GM23338 (cell line): ENCODE results near the gene PNPLA5. TPM values are rescaled to one million over a fixed set of nuclear protein-coding genes. Genes with fewer than 3 reads are reported as not detected.

Source experiments
- ATAC-seq: fragments of 200-7000 bp; cut with Tn5 transposase; 3 replicates; pipeline ENCODE4 v1.9.1; 2020
- DNase-seq: peaks from one replicate; pipeline ENCODE4 v3.0.0-alpha.2; 2015; ENCODE audit warnings: low spot score
- H2AFZ ChIP-seq: fragments of 200-600 bp; sonication (generic); 2 replicates; pipeline ENCODE4 v1.8.0; 2016; ENCODE audit warnings: antibody characterized with exemption, mild to moderate bottlenecking, moderate library complexity
- H3F3A ChIP-seq: fragments of 200-600 bp; sonication (generic); replicated peaks from 2 replicates; pipeline ENCODE4 v1.8.0; 2017; ENCODE audit warnings: antibody characterized with exemption, mixed run types, low read depth
- H3K27ac ChIP-seq: fragments of 200-600 bp; sonication (generic); 2 replicates; pipeline ENCODE4 v1.6.1; 2016; ENCODE audit warnings: low read depth
- H3K27me3 ChIP-seq: fragments of 200-600 bp; sonication (generic); 2 replicates; pipeline ENCODE4 v1.8.0; 2016; ENCODE audit warnings: mild to moderate bottlenecking, mixed run types, moderate library complexity; ENCODE audit not compliant: insufficient read depth
- H3K36me3 ChIP-seq: fragments of 200-600 bp; sonication (generic); 2 replicates; pipeline ENCODE4 v1.8.0; 2016; ENCODE audit warnings: mild to moderate bottlenecking; ENCODE audit not compliant: insufficient read depth
- H3K4me1 ChIP-seq: fragments of 200-600 bp; sonication (generic); 2 replicates; pipeline ENCODE4 v1.8.0; 2016; ENCODE audit warnings: mild to moderate bottlenecking, moderate library complexity; ENCODE audit not compliant: insufficient read depth
- H3K4me2 ChIP-seq: fragments of 200-600 bp; sonication (generic); 2 replicates; pipeline ENCODE4 v1.7.1; 2017; ENCODE audit warnings: mixed run types
- H3K4me3 ChIP-seq: fragments of 200-600 bp; sonication (generic); 2 replicates; pipeline ENCODE4 v1.6.1; 2016; ENCODE audit warnings: mixed run types
- H3K79me2 ChIP-seq: fragments of 200-600 bp; sonication (generic); replicated peaks from 2 replicates; pipeline ENCODE4 v1.8.0; 2017; ENCODE audit warnings: mild to moderate bottlenecking; ENCODE audit not compliant: insufficient read depth
- H3K9me2 ChIP-seq: fragments of 200-600 bp; sonication (generic); 2 replicates; pipeline ENCODE4 v1.8.0; 2017; ENCODE audit not compliant: insufficient read depth
- H4K20me1 ChIP-seq: fragments of 200-600 bp; sonication (generic); replicated peaks from 2 replicates; pipeline ENCODE4 v1.8.0; 2017; ENCODE audit warnings: mild to moderate bottlenecking; ENCODE audit not compliant: insufficient read depth
- H3K27ac Mint-ChIP-seq: 2 replicates; pipeline ENCODE4 v1.8.0; 2020; ENCODE audit warnings: inconsistent platforms, mild to moderate bottlenecking, moderate library complexity, mixed read lengths
- H3K27me3 Mint-ChIP-seq: 3 replicates; pipeline ENCODE4 v1.8.0; 2022; ENCODE audit warnings: low read depth, mild to moderate bottlenecking, moderate library complexity, mixed read lengths, inconsistent platforms; ENCODE audit not compliant: insufficient read depth, poor library complexity
- H3K36me3 Mint-ChIP-seq: 3 replicates; pipeline ENCODE4 v1.8.0; 2021; ENCODE audit warnings: low read depth, mild to moderate bottlenecking, inconsistent platforms, moderate library complexity, mixed read lengths
- H3K4me1 Mint-ChIP-seq: 3 replicates; pipeline ENCODE4 v1.8.0; 2020; ENCODE audit warnings: mild to moderate bottlenecking, inconsistent platforms, mixed read lengths
- H3K4me3 Mint-ChIP-seq: 3 replicates; pipeline ENCODE4 v1.8.0; 2021; ENCODE audit warnings: moderate library complexity, mild to moderate bottlenecking, inconsistent platforms, mixed read lengths
- H3K9me3 Mint-ChIP-seq: 3 replicates; pipeline ENCODE4 v1.8.0; 2020; ENCODE audit warnings: moderate library complexity, mild to moderate bottlenecking, inconsistent platforms, mixed read lengths
- CTCF ChIP-seq, 2 experiments: fragments of 200-600 bp in 1 of 2; sonication (generic) in 1 of 2; conservative IDR thresholded peaks; 2 replicates each; pipeline versions ENCODE4 v1.5.1 to v1.6.1; 2016 to 2017; ENCODE audit warnings: antibody characterized with exemption in 2 of 2, low read depth in 2 of 2, mild to moderate bottlenecking in 2 of 2, moderate library complexity in 1 of 2
- POLR2AphosphoS5 ChIP-seq: IDR thresholded peaks from 2 replicates; pipeline ENCODE4 v1.6.1; 2016; ENCODE audit warnings: antibody characterized with exemption, low read depth
- REST ChIP-seq: IDR thresholded peaks from one replicate; pipeline ENCODE4 v1.6.1; 2018; ENCODE audit warnings: antibody characterized with exemption; ENCODE audit not compliant: unreplicated experiment
- ZNF462 ChIP-seq: fragments of 250-450 bp; sonication (Bioruptor Pico); IDR thresholded peaks from 2 replicates; pipeline ENCODE4 v1.5.0; 2020; ENCODE audit warnings: mild to moderate bottlenecking, moderate library complexity
- polyA plus RNA-seq: library from polyadenylated mRNA; unstranded; fragments of >200 nt; fragmentation: Nextera tagmentation; extraction: Ambion mirVana; gene quantifications from 2 replicates; pipeline ENCODE4 v1.2.1, GENCODE V29; 2016
- total RNA-seq: library from RNA; depleted of rRNA; stranded (reverse); fragments of >200 nt; shearing (Covaris generic); gene quantifications from 2 replicates; pipeline ENCODE4 v1.2.3, GENCODE V29; 2014

The PNPLA5 gene
- total and polyA plus RNA-seq, 2 experiments from 2014 or later, result 2.3 to 6.8 TPM

- no peak for TF ChIP-seq REST
- TF ChIP-seq POLR2AphosphoS5, result no peak
These were observed 42.1 kb downstream of the PNPLA5 start (continued) for GRCh38 chr22:43849731-43850130.

- ATAC-seq, result peak; percentile 55
- H3K4me1 ChIP-seq, result no peaks in the 10 kb centered on the region
- no peak overlapping the region for H2AFZ ChIP-seq
- H3K9me3 Mint-ChIP-seq, result no peaks in the 10 kb centered on the region; the same call in 2 of the 3 replicates
- DNase-seq, result peak; percentile 57
- no peaks in the 10 kb centered on the region for H3K36me3 ChIP-seq
- H3K4me2 ChIP-seq, result no peak overlapping the region
- TF ChIP-seq ZNF462 (CRISPR knock-in tag) (no peak), CTCF (conservative IDR thresholded peaks at IDR 0.05; ENCODE audit: low read depth in 2 of 2) (peak; percentile 42 to 56)
- no peaks in the 10 kb centered on the region for H3K9me2 ChIP-seq
- no peaks in the 10 kb centered on the region for H3K27me3 ChIP-seq
- H3K4me3 ChIP-seq, result no peak overlapping the region
- no peak overlapping the region for H3K4me3 Mint-ChIP-seq
- no peaks in the 10 kb centered on the region for H3F3A ChIP-seq
- H4K20me1 ChIP-seq, result peaks cover 3% of the 10 kb centered on the region
- H3K27ac Mint-ChIP-seq, result peak overlapping the region; percentile 23; the same call in 1 of the 2 replicates
- H3K4me1 Mint-ChIP-seq, result peaks cover 45% of the 10 kb centered on the region
- H3K79me2 ChIP-seq, result peaks cover 71% of the 10 kb centered on the region
- peaks cover 7% of the 10 kb centered on the region for H3K27me3 Mint-ChIP-seq
- H3K27ac ChIP-seq, result no peak overlapping the region
- H3K36me3 Mint-ChIP-seq, result no peaks in the 10 kb centered on the region; the same call in 2 of the 3 replicates
These were observed 43.2 kb downstream of the PNPLA5 start for GRCh38 chr22:43848366-43849171.
